Thyroid gland (tissue), 4 donors: Measurements from ENCODE around the gene INHBE.
"Not testable (repeated sequence)": the region's sequence is repeated elsewhere in the genome, so short reads cannot be mapped to it uniquely, and the experiment has no call there.

Source experiments
- CTCF ChIP-seq, 6 experiments: fragments of 200-600 bp in 3 of 6; fragments of 450-650 bp in 3 of 6; sonication (generic) in 3 of 6; IDR thresholded peaks; one replicate each; pipeline ENCODE4 v1.5.1; 2016 to 2019; ENCODE audit warnings: antibody characterized with exemption in 6 of 6, mild to moderate bottlenecking in 2 of 6, inconsistent platforms in 1 of 6, moderate library complexity in 1 of 6
- POLR2A ChIP-seq, 2 donors: fragments of 450-650 bp; IDR thresholded peaks; one replicate each; pipeline ENCODE4 v1.6.1; 2017; ENCODE audit warnings: antibody characterized with exemption in 2 of 2, mild to moderate bottlenecking in 2 of 2, moderate library complexity in 1 of 2

- TF ChIP-seq POLR2A, CTCF (IDR thresholded peaks at IDR 0.05): not testable (repeated sequence)
Measured at GRCh38 chr12:57426948-57427347, 28.2 kb upstream of the INHBE start.
